CMK (cell line): ENCODE data around the gene PRSS8.
A peak's percentile ranks its signal among the peaks of the same experiment; 100 is the strongest.
"Not testable (repeated sequence)": the region's sequence is repeated elsewhere in the genome, so short reads cannot be mapped to it uniquely, and the experiment has no call there.

Source experiments
- DNase-seq: peaks from one replicate; pipeline ENCODE4 v3.0.0-alpha.2; 2010; ENCODE audit warnings: low read depth

PRSS8 gene

GRCh38 chr16:31105677-31106213 is 29.8 kb downstream of the PRSS8 start:
- peak; percentile 86 for DNase-seq

- DNase-seq, result not testable (repeated sequence)
These were observed 34.5 kb downstream of the PRSS8 start for GRCh38 chr16:31100876-31101641.

- DNase-seq, result no peak
These were observed 35.5 kb downstream of the PRSS8 start for GRCh38 chr16:31099860-31100638.

- DNase-seq, result peak; percentile 88
These were observed 41.0 kb downstream of the PRSS8 start, which contains the start of gene VKORC1 for GRCh38 chr16:31094424-31095120. VKORC1 (minus strand) TSS chr16:31094797; CDS start chr16:31094729, 68 bp downstream.

- no peak for DNase-seq
These were observed 41.5 kb downstream of the PRSS8 start for GRCh38 chr16:31094088-31094423.

GRCh38 chr16:31093132-31093703 is 42.3 kb downstream of the PRSS8 start:
- no peak for DNase-seq

GRCh38 chr16:31092330-31092729 is 43.2 kb downstream of the PRSS8 start:
- no peak for DNase-seq

GRCh38 chr16:31090540-31090939 is 45.0 kb downstream of the PRSS8 start:
- DNase-seq, result no peak

- DNase-seq, result no peak
These were observed 46.3 kb downstream of the PRSS8 start for GRCh38 chr16:31089199-31089598.

- DNase-seq, result no peak
These were observed 46.9 kb downstream of the PRSS8 start, which contains the start of gene PRSS53 for GRCh38 chr16:31088459-31089183. PRSS53 (minus strand) TSS chr16:31088943; CDS start chr16:31088809, 134 bp downstream.

- no peak for DNase-seq
These were observed 47.6 kb downstream of the PRSS8 start for GRCh38 chr16:31087971-31088370.

- no peak for DNase-seq
These were observed 48.0 kb downstream of the PRSS8 start for GRCh38 chr16:31087481-31087880.

GRCh38 chr16:31086629-31086906 is 49.0 kb downstream of the PRSS8 start:
- DNase-seq, result no peak

GRCh38 chr16:31085873-31086628 is 49.5 kb downstream of the PRSS8 start:
- no peak for DNase-seq

- no peak for DNase-seq
These were observed 50.1 kb downstream of the PRSS8 start for GRCh38 chr16:31085411-31085810.

- no peak for DNase-seq
These were observed 50.8 kb downstream of the PRSS8 start for GRCh38 chr16:31084584-31085302.

- no peak for DNase-seq
These were observed 51.5 kb downstream of the PRSS8 start for GRCh38 chr16:31083981-31084380.

- no peak for DNase-seq
These were observed 52.0 kb downstream of the PRSS8 start for GRCh38 chr16:31083556-31083955.

- DNase-seq, result no peak
These were observed 52.4 kb downstream of the PRSS8 start for GRCh38 chr16:31083081-31083480.
